22Rv1 (cell line): Measurements from ENCODE around the gene N4BP2L2.

Experiments used
- ZFX ChIP-seq: fragments of 450-650 bp; IDR thresholded peaks from 2 replicates; pipeline ENCODE4 v1.6.1; 2017; ENCODE audit warnings: antibody characterized with exemption, borderline replicate concordance
- TF ChIP-seq, protein P1 (sequence below): fragments of 450-650 bp; IDR thresholded peaks from 2 replicates; pipeline ENCODE4 v1.5.1; 2017; ENCODE audit warnings: mild to moderate bottlenecking

DNA sequence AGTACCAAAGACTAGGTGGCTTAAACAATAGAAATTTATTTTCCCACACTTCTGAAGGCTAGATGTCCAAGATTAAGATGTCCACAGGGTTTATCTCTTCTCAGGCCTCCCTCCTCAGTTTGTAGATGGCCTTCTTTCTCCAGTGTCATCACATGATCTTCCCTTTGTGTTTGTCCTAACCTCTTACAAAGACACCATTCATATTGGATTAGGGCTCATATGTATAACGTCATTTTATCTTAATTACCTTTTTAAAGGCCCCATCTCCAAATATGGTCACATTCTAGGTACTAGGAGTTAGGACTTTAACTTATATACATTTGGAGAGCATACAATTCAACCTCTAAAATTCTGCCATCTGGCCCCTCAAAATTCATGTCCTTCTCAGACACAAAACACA, 34.3 kb downstream of the N4BP2L2 start:
- TF ChIP-seq, protein P1, sequence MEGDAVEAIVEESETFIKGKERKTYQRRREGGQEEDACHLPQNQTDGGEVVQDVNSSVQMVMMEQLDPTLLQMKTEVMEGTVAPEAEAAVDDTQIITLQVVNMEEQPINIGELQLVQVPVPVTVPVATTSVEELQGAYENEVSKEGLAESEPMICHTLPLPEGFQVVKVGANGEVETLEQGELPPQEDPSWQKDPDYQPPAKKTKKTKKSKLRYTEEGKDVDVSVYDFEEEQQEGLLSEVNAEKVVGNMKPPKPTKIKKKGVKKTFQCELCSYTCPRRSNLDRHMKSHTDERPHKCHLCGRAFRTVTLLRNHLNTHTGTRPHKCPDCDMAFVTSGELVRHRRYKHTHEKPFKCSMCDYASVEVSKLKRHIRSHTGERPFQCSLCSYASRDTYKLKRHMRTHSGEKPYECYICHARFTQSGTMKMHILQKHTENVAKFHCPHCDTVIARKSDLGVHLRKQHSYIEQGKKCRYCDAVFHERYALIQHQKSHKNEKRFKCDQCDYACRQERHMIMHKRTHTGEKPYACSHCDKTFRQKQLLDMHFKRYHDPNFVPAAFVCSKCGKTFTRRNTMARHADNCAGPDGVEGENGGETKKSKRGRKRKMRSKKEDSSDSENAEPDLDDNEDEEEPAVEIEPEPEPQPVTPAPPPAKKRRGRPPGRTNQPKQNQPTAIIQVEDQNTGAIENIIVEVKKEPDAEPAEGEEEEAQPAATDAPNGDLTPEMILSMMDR: no peak
- TF ChIP-seq ZFX: no peak
